Fibroblast of villous mesenchyme (primary cell): ENCODE measurements around the gene SIK3. TPM values are rescaled to one million over a fixed set of nuclear protein-coding genes. Genes with fewer than 3 reads are reported as not detected.

ENCODE experiments used
- DNase-seq: peaks from one replicate; pipeline ENCODE4 v3.0.0-alpha.2; 2010; ENCODE audit warnings: low read depth
- H3K4me3 ChIP-seq: 2 replicates; pipeline ENCODE4 v1.5.1; 2011; ENCODE audit warnings: low read depth, mild to moderate bottlenecking, low read length
- total RNA-seq: library from RNA; depleted of rRNA; stranded (reverse); fragments of >200 nt; gene quantifications from 2 replicates; pipeline ENCODE4 v1.2.3, GENCODE V29; 2012
- TF ChIP-seq, protein P1 (sequence below): IDR thresholded peaks from 2 replicates; pipeline ENCODE4 v1.5.1; 2012; ENCODE audit warnings: low read depth, mild to moderate bottlenecking, low read length; ENCODE audit not compliant: insufficient read depth

Gene SIK3
- total RNA-seq, 1 donor = 14.2 TPM

DNA sequence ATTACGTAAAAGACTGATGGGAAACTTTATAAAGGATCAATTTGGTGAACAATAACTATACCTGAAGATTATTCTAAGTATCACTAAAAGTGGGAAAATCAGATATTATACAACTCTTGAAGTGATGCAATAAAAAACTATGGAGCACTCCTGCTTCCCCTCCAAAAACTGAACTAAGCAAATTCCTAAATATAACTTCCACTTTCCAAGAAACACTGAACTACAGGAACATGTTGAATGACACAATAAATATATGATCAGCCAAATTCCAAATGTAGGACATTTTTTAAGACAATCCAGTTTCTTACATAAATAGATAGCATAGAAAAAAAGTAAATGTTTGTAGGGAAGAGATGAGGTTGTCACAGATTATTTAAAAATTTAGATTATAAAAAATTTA, 158.7 kb downstream of the SIK3 start:
- TF ChIP-seq, protein P1, sequence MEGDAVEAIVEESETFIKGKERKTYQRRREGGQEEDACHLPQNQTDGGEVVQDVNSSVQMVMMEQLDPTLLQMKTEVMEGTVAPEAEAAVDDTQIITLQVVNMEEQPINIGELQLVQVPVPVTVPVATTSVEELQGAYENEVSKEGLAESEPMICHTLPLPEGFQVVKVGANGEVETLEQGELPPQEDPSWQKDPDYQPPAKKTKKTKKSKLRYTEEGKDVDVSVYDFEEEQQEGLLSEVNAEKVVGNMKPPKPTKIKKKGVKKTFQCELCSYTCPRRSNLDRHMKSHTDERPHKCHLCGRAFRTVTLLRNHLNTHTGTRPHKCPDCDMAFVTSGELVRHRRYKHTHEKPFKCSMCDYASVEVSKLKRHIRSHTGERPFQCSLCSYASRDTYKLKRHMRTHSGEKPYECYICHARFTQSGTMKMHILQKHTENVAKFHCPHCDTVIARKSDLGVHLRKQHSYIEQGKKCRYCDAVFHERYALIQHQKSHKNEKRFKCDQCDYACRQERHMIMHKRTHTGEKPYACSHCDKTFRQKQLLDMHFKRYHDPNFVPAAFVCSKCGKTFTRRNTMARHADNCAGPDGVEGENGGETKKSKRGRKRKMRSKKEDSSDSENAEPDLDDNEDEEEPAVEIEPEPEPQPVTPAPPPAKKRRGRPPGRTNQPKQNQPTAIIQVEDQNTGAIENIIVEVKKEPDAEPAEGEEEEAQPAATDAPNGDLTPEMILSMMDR = no peak
- DNase-seq = no peak
- H3K4me3 ChIP-seq = no peak overlapping the region

DNA sequence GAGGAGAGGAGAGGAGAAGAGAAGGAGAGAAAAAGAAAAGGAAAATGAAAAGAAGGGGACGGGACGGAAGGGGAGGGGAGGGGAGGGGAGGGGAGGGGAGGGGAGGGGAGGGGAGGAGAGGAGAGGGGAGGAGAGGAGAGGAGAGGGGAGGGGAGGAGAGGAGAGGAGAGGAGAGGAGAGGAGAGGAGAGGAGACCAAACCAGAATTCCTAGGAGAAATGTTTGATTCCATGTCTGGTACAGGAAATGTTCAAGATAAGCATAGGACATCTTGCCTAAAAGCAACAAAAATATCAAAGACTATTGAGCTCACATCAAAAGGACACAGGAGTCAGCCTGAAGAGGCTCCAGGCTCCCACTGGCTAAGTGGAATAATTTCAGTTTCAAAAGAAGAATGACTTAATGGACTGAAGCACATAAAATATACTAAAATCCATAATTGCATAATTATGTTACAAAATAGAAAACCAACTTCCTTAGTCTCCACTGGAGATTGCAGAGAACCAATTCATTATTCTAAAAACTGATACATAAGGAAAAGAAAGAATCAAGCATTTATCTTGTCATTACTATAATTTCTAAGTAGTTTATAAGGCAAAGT, 159.7 kb downstream of the SIK3 start:
- TF ChIP-seq, protein P1 = no peak
- no peak overlapping the region for H3K4me3 ChIP-seq
- DNase-seq = no peak

DNA sequence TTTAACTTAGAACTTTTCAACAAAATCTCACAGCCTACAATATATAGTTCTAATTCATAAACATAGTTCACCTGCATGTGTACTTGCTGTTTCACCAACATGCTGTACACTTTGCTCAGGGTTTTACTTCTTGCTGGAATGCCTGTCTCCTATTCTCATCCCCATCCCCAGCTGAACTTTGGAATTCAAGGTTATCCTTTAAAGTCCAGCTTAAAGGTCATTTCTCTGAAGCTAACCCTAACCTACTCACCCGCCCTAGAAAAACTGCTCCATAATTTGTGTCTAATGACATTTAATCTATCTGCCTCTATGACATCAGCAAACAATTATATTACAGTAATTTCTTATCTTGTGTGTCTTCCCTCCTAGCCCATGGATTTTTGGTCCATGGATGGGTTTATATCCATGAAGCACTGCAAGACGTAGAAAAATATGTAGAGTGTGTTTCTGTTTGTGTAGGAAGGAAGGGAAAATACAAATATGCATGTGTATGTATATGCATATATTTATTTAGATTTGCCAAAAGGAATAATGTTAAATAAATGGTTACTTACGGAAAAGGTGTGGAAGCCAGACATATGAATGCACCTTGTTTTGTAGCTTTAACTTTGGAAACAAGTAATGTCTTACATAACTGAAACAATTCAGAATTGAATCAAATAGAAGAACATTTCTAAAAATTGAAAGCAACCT, 161.3 kb downstream of the SIK3 start:
- TF ChIP-seq, protein P1 = no peak
- H3K4me3 ChIP-seq = no peak overlapping the region
- no peak for DNase-seq

DNA sequence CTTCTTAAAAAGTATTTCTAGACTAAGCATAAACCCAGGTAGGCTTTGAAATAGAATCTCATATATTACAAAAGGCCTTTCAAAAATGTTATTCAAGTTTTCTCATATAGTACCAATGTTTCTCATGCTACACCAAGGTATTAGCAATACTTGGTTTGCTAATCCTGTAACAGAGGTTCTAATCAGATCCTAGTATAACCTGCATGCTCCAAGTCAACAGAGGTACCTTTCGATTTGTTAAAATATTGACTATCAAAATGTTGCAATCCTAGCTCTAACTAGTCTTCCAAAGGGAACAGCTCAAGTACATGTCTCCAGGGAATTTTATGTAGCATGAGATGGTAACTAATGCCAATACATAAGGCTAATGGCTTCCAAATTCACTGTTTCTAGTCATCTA, 162.7 kb downstream of the SIK3 start:
- DNase-seq = no peak
- no peak overlapping the region for H3K4me3 ChIP-seq
- TF ChIP-seq, protein P1 = no peak

DNA sequence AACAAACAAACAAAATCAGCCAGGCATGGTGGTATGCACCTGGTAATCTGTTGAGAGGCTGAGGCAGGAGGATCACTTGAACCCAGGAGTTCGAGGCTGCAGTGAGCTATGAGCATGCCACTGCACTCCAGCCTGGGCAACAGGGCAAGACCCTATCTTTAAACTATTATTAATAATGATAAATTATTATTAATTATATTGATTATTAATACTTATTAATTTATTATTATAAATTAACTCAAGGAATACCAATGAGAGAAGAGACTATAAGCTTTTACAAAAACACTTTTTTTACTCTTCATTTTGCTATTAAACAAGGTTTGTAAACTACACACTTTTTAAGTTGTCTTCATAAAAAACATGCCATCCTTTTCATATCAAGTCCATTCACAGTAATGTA, 163.1 kb downstream of the SIK3 start:
- TF ChIP-seq, protein P1 = no peak
- no peak overlapping the region for H3K4me3 ChIP-seq
- no peak for DNase-seq

DNA sequence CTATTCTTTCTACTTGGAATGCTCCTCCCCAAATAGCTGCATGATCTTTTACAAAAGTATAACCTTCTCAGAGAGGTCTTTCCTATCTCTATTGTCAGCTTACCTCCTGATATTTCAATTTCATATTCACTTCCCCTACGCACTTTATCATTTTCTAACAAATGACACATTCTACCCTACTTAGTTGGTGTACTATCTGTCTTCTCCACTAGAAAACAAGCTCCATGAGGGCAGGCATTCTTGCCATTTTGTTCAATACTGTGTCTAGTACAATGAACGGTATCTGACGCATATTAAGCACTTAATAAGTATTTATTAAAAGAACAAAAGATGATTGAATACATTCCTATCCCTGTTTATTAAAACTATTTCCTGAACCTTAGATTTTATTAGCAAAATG, 164.3 kb downstream of the SIK3 start:
- H3K4me3 ChIP-seq = no peak overlapping the region
- TF ChIP-seq, protein P1 = no peak
- no peak for DNase-seq
